GM23338 (cell line): ENCODE measurements around the gene ZNF787. TPM values are rescaled to one million over a fixed set of nuclear protein-coding genes. Genes with fewer than 3 reads are reported as not detected.
A peak's percentile ranks its signal among the peaks of the same experiment; 100 is the strongest.

ENCODE experiments used
- ATAC-seq: fragments of 200-7000 bp; cut with Tn5 transposase; 3 replicates; pipeline ENCODE4 v1.9.1; 2020
- DNase-seq: peaks from one replicate; pipeline ENCODE4 v3.0.0-alpha.2; 2015; ENCODE audit warnings: low spot score
- H2AFZ ChIP-seq: fragments of 200-600 bp; sonication (generic); 2 replicates; pipeline ENCODE4 v1.8.0; 2016; ENCODE audit warnings: antibody characterized with exemption, mild to moderate bottlenecking, moderate library complexity
- H3F3A ChIP-seq: fragments of 200-600 bp; sonication (generic); replicated peaks from 2 replicates; pipeline ENCODE4 v1.8.0; 2017; ENCODE audit warnings: antibody characterized with exemption, mixed run types, low read depth
- H3K27ac ChIP-seq: fragments of 200-600 bp; sonication (generic); 2 replicates; pipeline ENCODE4 v1.6.1; 2016; ENCODE audit warnings: low read depth
- H3K27me3 ChIP-seq: fragments of 200-600 bp; sonication (generic); 2 replicates; pipeline ENCODE4 v1.8.0; 2016; ENCODE audit warnings: mild to moderate bottlenecking, mixed run types, moderate library complexity; ENCODE audit not compliant: insufficient read depth
- H3K36me3 ChIP-seq: fragments of 200-600 bp; sonication (generic); 2 replicates; pipeline ENCODE4 v1.8.0; 2016; ENCODE audit warnings: mild to moderate bottlenecking; ENCODE audit not compliant: insufficient read depth
- H3K4me1 ChIP-seq: fragments of 200-600 bp; sonication (generic); 2 replicates; pipeline ENCODE4 v1.8.0; 2016; ENCODE audit warnings: mild to moderate bottlenecking, moderate library complexity; ENCODE audit not compliant: insufficient read depth
- H3K4me2 ChIP-seq: fragments of 200-600 bp; sonication (generic); 2 replicates; pipeline ENCODE4 v1.7.1; 2017; ENCODE audit warnings: mixed run types
- H3K4me3 ChIP-seq: fragments of 200-600 bp; sonication (generic); 2 replicates; pipeline ENCODE4 v1.6.1; 2016; ENCODE audit warnings: mixed run types
- H3K79me2 ChIP-seq: fragments of 200-600 bp; sonication (generic); replicated peaks from 2 replicates; pipeline ENCODE4 v1.8.0; 2017; ENCODE audit warnings: mild to moderate bottlenecking; ENCODE audit not compliant: insufficient read depth
- H3K9me2 ChIP-seq: fragments of 200-600 bp; sonication (generic); 2 replicates; pipeline ENCODE4 v1.8.0; 2017; ENCODE audit not compliant: insufficient read depth
- H4K20me1 ChIP-seq: fragments of 200-600 bp; sonication (generic); replicated peaks from 2 replicates; pipeline ENCODE4 v1.8.0; 2017; ENCODE audit warnings: mild to moderate bottlenecking; ENCODE audit not compliant: insufficient read depth
- H3K27ac Mint-ChIP-seq: 2 replicates; pipeline ENCODE4 v1.8.0; 2020; ENCODE audit warnings: inconsistent platforms, mild to moderate bottlenecking, moderate library complexity, mixed read lengths
- H3K27me3 Mint-ChIP-seq: 3 replicates; pipeline ENCODE4 v1.8.0; 2022; ENCODE audit warnings: low read depth, mild to moderate bottlenecking, moderate library complexity, mixed read lengths, inconsistent platforms; ENCODE audit not compliant: insufficient read depth, poor library complexity
- H3K36me3 Mint-ChIP-seq: 3 replicates; pipeline ENCODE4 v1.8.0; 2021; ENCODE audit warnings: low read depth, mild to moderate bottlenecking, inconsistent platforms, moderate library complexity, mixed read lengths
- H3K4me1 Mint-ChIP-seq: 3 replicates; pipeline ENCODE4 v1.8.0; 2020; ENCODE audit warnings: mild to moderate bottlenecking, inconsistent platforms, mixed read lengths
- H3K4me3 Mint-ChIP-seq: 3 replicates; pipeline ENCODE4 v1.8.0; 2021; ENCODE audit warnings: moderate library complexity, mild to moderate bottlenecking, inconsistent platforms, mixed read lengths
- H3K9me3 Mint-ChIP-seq: 3 replicates; pipeline ENCODE4 v1.8.0; 2020; ENCODE audit warnings: moderate library complexity, mild to moderate bottlenecking, inconsistent platforms, mixed read lengths
- CREB1 ChIP-seq: fragments of 250-450 bp; sonication (Bioruptor Pico); IDR thresholded peaks from 2 replicates; pipeline ENCODE4 v1.5.0; 2020; ENCODE audit warnings: low read depth, mild to moderate bottlenecking, moderate library complexity
- CTCF ChIP-seq, 2 experiments: fragments of 200-600 bp in 1 of 2; sonication (generic) in 1 of 2; conservative IDR thresholded peaks; 2 replicates each; pipeline versions ENCODE4 v1.5.1 to v1.6.1; 2016 to 2017; ENCODE audit warnings: antibody characterized with exemption in 2 of 2, low read depth in 2 of 2, mild to moderate bottlenecking in 2 of 2, moderate library complexity in 1 of 2
- ETS1 ChIP-seq: IDR thresholded peaks from 2 replicates; pipeline ENCODE4 v1.6.1; 2016; ENCODE audit warnings: antibody characterized with exemption
- EZH2 ChIP-seq: fragments of 200-600 bp; sonication (generic); IDR thresholded peaks from one replicate; pipeline ENCODE4 v1.8.0; 2017; ENCODE audit warnings: antibody characterized with exemption, mild to moderate bottlenecking, low read depth; ENCODE audit not compliant: unreplicated experiment
- EZH2phosphoT487 ChIP-seq: fragments of 200-600 bp; sonication (generic); IDR thresholded peaks from one replicate; pipeline ENCODE4 v1.8.1; 2018; ENCODE audit warnings: antibody characterized with exemption; ENCODE audit not compliant: unreplicated experiment
- JUNB ChIP-seq: IDR thresholded peaks from one replicate; pipeline ENCODE4 v1.6.1; 2016; ENCODE audit warnings: antibody characterized with exemption; ENCODE audit not compliant: unreplicated experiment
- NANOG ChIP-seq: IDR thresholded peaks from 2 replicates; pipeline ENCODE4 v1.6.1; 2016; ENCODE audit warnings: antibody characterized with exemption, borderline replicate concordance
- POLR2AphosphoS5 ChIP-seq: IDR thresholded peaks from 2 replicates; pipeline ENCODE4 v1.6.1; 2016; ENCODE audit warnings: antibody characterized with exemption, low read depth
- REST ChIP-seq: IDR thresholded peaks from one replicate; pipeline ENCODE4 v1.6.1; 2018; ENCODE audit warnings: antibody characterized with exemption; ENCODE audit not compliant: unreplicated experiment
- STAT1 ChIP-seq: IDR thresholded peaks from one replicate; pipeline ENCODE4 v1.6.1; 2016; ENCODE audit warnings: antibody characterized with exemption; ENCODE audit not compliant: unreplicated experiment
- ZNF114 ChIP-seq: fragments of 250-450 bp; sonication (Bioruptor Pico); IDR thresholded peaks from 2 replicates; pipeline ENCODE4 v1.5.0; 2020; ENCODE audit warnings: mild to moderate bottlenecking, moderate library complexity
- ZNF331 ChIP-seq: fragments of 250-450 bp; sonication (Bioruptor Pico); IDR thresholded peaks from 2 replicates; pipeline ENCODE4 v1.5.0; 2020; ENCODE audit warnings: low read depth, mild to moderate bottlenecking, moderate library complexity
- ZNF462 ChIP-seq: fragments of 250-450 bp; sonication (Bioruptor Pico); IDR thresholded peaks from 2 replicates; pipeline ENCODE4 v1.5.0; 2020; ENCODE audit warnings: mild to moderate bottlenecking, moderate library complexity
- polyA plus RNA-seq: library from polyadenylated mRNA; unstranded; fragments of >200 nt; fragmentation: Nextera tagmentation; extraction: Ambion mirVana; gene quantifications from 2 replicates; pipeline ENCODE4 v1.2.1, GENCODE V29; 2016
- total RNA-seq: library from RNA; depleted of rRNA; stranded (reverse); fragments of >200 nt; shearing (Covaris generic); gene quantifications from 2 replicates; pipeline ENCODE4 v1.2.3, GENCODE V29; 2014

The ZNF787 gene
- total and polyA plus RNA-seq, 2 experiments from 2014 or later: 12.5 to 44.6 TPM

GRCh38 chr19:56106397-56106849 lies 14.7 kb downstream of the ZNF787 start:
- TF ChIP-seq NANOG (no peak), ETS1 (no peak), EZH2phosphoT487 (no peak), JUNB (no peak), CTCF (conservative IDR thresholded peaks at IDR 0.05; ENCODE audit: low read depth in 2 of 2) (no peak), ZNF462 (CRISPR knock-in tag) (no peak), STAT1 (no peak), REST (no peak), EZH2 (no peak), CREB1 (CRISPR knock-in tag) (no peak), ZNF114 (no peak), ZNF331 (no peak), POLR2AphosphoS5 (no peak)
- Mint-ChIP-seq H3K27ac (peak overlapping the region; percentile 80), H3K9me3 (no peaks in the 10 kb centered on the region; the same call in 2 of the 3 replicates), H3K36me3 (peaks cover 6% of the 10 kb centered on the region), H3K27me3 (peaks cover 34% of the 10 kb centered on the region), H3K4me1 (peaks cover 53% of the 10 kb centered on the region), H3K4me3 (peak overlapping the region; percentile 8; the same call in 1 of the 3 replicates)
- H3K4me2 ChIP-seq: no peak overlapping the region
- 0 out of 2 replicates have a peak, but pooled peaks cover 3% of the 10 kb centered on the region for H3F3A ChIP-seq
- H3K9me2 ChIP-seq: no peaks in the 10 kb centered on the region
- peaks cover 87% of the 10 kb centered on the region for H3K79me2 ChIP-seq
- peak overlapping the region; percentile 66; the same call in 1 of the 2 replicates for H3K27ac ChIP-seq
- H3K4me3 ChIP-seq: no peak overlapping the region
- peaks cover 38% of the 10 kb centered on the region for H4K20me1 ChIP-seq
- H3K4me1 ChIP-seq: peaks cover 40% of the 10 kb centered on the region
- H3K27me3 ChIP-seq: no peaks in the 10 kb centered on the region
- ATAC-seq: no peak
- peaks cover 1% of the 10 kb centered on the region; the same call in 1 of the 2 replicates for H3K36me3 ChIP-seq
- no peak overlapping the region for H2AFZ ChIP-seq
- DNase-seq: no peak
